ENCODE data around the gene STXBP3.
"Not testable (repeated sequence)": the region's sequence is repeated elsewhere in the genome, so short reads cannot be mapped to it uniquely, and the experiment has no call there.

Gene STXBP3

GRCh38 chr1:108746382-108747170 lies at the start of gene STXBP3:
STXBP3 (plus strand) TSS chr1:108746674; CDS start chr1:108746738, 64 bp downstream.
- DNase-seq: peak; percentile 99

- DNase-seq: no peak
Measured at GRCh38 chr1:108699375-108700332, 46.8 kb upstream of the STXBP3 start.

GRCh38 chr1:108701176-108701849 lies 45.2 kb upstream of the STXBP3 start:
- no peak for DNase-seq

GRCh38 chr1:108702109-108702508 lies 44.4 kb upstream of the STXBP3 start:
- DNase-seq: not testable (repeated sequence)

GRCh38 chr1:108703939-108704338 lies 42.5 kb upstream of the STXBP3 start:
- no peak for DNase-seq

- no peak for DNase-seq
Measured at GRCh38 chr1:108704496-108704895, 42.0 kb upstream of the STXBP3 start.

- no peak for DNase-seq
Measured at GRCh38 chr1:108706643-108707042, 39.8 kb upstream of the STXBP3 start.

- peak; percentile 23 for DNase-seq
Measured at GRCh38 chr1:108708691-108709660, 37.5 kb upstream of the STXBP3 start.

GRCh38 chr1:108712606-108713150 lies 33.8 kb upstream of the STXBP3 start, which contains the start of gene FNDC7:
FNDC7 (plus strand) TSS chr1:108712908; CDS start chr1:108712934, 26 bp downstream.
- DNase-seq: no peak

- no peak for DNase-seq
Measured at GRCh38 chr1:108715932-108716331, 30.5 kb upstream of the STXBP3 start.

GRCh38 chr1:108716437-108717230 lies 29.8 kb upstream of the STXBP3 start:
- no peak for DNase-seq

GRCh38 chr1:108717774-108718316 lies 28.6 kb upstream of the STXBP3 start:
- no peak for DNase-seq

GRCh38 chr1:108718927-108719655 lies 27.4 kb upstream of the STXBP3 start:
- no peak for DNase-seq

GRCh38 chr1:108719656-108720435 lies 26.6 kb upstream of the STXBP3 start:
- peak; percentile 45 for DNase-seq

GRCh38 chr1:108722292-108722691 lies 24.2 kb upstream of the STXBP3 start:
- no peak for DNase-seq

GRCh38 chr1:108725906-108726305 lies 20.6 kb upstream of the STXBP3 start:
- DNase-seq: no peak

GRCh38 chr1:108728327-108728923 lies 18.0 kb upstream of the STXBP3 start:
- no peak for DNase-seq

- DNase-seq: no peak
Measured at GRCh38 chr1:108729481-108729880, 17.0 kb upstream of the STXBP3 start.
